Loucy (cell line): ENCODE results near the gene TOP1.
A peak's percentile ranks its signal among the peaks of the same experiment; 100 is the strongest.

ENCODE experiments used
- H2AFZ ChIP-seq: fragments of 200-600 bp; sonication (generic); 2 replicates; pipeline ENCODE4 v1.6.0; 2016; ENCODE audit warnings: antibody characterized with exemption, mild to moderate bottlenecking, low read length, moderate library complexity
- H3F3A ChIP-seq: fragments of 200-600 bp; 2 replicates; pipeline ENCODE4 v1.6.0; 2016; ENCODE audit warnings: antibody characterized with exemption, low read depth, mild to moderate bottlenecking
- H3K27me3 ChIP-seq: fragments of 200-600 bp; sonication (generic); 2 replicates; pipeline ENCODE4 v1.6.1; 2014; ENCODE audit warnings: low read length, mild to moderate bottlenecking; ENCODE audit not compliant: insufficient read depth, poor library complexity, severe bottlenecking
- H3K36me3 ChIP-seq: fragments of 200-600 bp; sonication (generic); 2 replicates; pipeline ENCODE4 v1.6.1; 2016; ENCODE audit warnings: low read length; ENCODE audit not compliant: insufficient read depth
- H3K4me1 ChIP-seq: fragments of 200-600 bp; sonication (generic); 2 replicates; pipeline ENCODE4 v1.5.1; 2014; ENCODE audit warnings: low read length, mild to moderate bottlenecking; ENCODE audit not compliant: insufficient read depth, poor library complexity, severe bottlenecking
- H3K4me2 ChIP-seq: fragments of 200-600 bp; sonication (generic); 2 replicates; pipeline ENCODE4 v1.6.0; 2014; ENCODE audit warnings: antibody characterized with exemption, low read length, low read depth, mild to moderate bottlenecking; ENCODE audit not compliant: poor library complexity, severe bottlenecking
- H3K4me3 ChIP-seq: fragments of 200-600 bp; sonication (generic); 2 replicates; pipeline ENCODE4 v1.5.1; 2014; ENCODE audit warnings: low read length, mild to moderate bottlenecking, mixed read lengths; ENCODE audit not compliant: poor library complexity, severe bottlenecking
- H3K79me2 ChIP-seq: fragments of 200-600 bp; sonication (generic); 2 replicates; pipeline ENCODE4 v1.6.1; 2014; ENCODE audit warnings: low read length; ENCODE audit not compliant: insufficient read depth
- H3K9ac ChIP-seq: fragments of 200-600 bp; sonication (generic); 2 replicates; pipeline ENCODE4 v1.6.0; 2014; ENCODE audit warnings: mild to moderate bottlenecking, low read depth, low read length, moderate library complexity; ENCODE audit not compliant: poor library complexity, severe bottlenecking
- H3K9me2 ChIP-seq: fragments of 200-600 bp; sonication (generic); replicated peaks from 2 replicates; pipeline ENCODE4 v1.6.1; 2016; ENCODE audit warnings: low read depth, low read length, mixed read lengths
- H3K9me3 ChIP-seq: fragments of 200-600 bp; sonication (generic); 2 replicates; pipeline ENCODE4 v1.6.1; 2014; ENCODE audit warnings: mild to moderate bottlenecking, antibody characterized with exemption, low read length, low read depth; ENCODE audit not compliant: insufficient read depth
- H4K20me1 ChIP-seq: fragments of 200-600 bp; sonication (generic); 2 replicates; pipeline ENCODE4 v1.6.0; 2014; ENCODE audit warnings: antibody characterized with exemption, low read length, mild to moderate bottlenecking; ENCODE audit not compliant: insufficient read depth, poor library complexity, severe bottlenecking
- CTCF ChIP-seq: fragments of 200-600 bp; sonication (generic); conservative IDR thresholded peaks from 2 replicates; pipeline ENCODE4 v1.5.1; 2014; ENCODE audit warnings: mild to moderate bottlenecking, antibody characterized with exemption, low read length
- EZH2phosphoT487 ChIP-seq: fragments of 200-600 bp; IDR thresholded peaks from 2 replicates; pipeline ENCODE4 v1.6.1; 2018; ENCODE audit warnings: antibody characterized with exemption, mild to moderate bottlenecking, moderate library complexity, borderline replicate concordance

TOP1 gene

GRCh38 chr20:41139227-41140093, 110.8 kb downstream of the TOP1 start:
- Histone ChIP-seq H3K9me2 (no peaks in the 10 kb centered on the region), H3K9ac (peak overlapping the region; percentile 95), H3K36me3 (peaks cover 8% of the 10 kb centered on the region; the same call in 1 of the 2 replicates), H3K27me3 (no peaks in the 10 kb centered on the region), H3F3A (no peaks in the 10 kb centered on the region), H3K4me2 (peak overlapping the region; percentile 87), H3K79me2 (peaks cover 71% of the 10 kb centered on the region), H3K9me3 (no peaks in the 10 kb centered on the region), H4K20me1 (peaks cover 63% of the 10 kb centered on the region), H3K4me3 (peak overlapping the region; percentile 94), H3K4me1 (peaks cover 60% of the 10 kb centered on the region), H2AFZ (no peak overlapping the region)
- no peak for TF ChIP-seq EZH2phosphoT487
- no peak for TF ChIP-seq CTCF

GRCh38 chr20:41140226-41141133, 111.9 kb downstream of the TOP1 start:
- Histone ChIP-seq H3K4me3 (peak overlapping the region; percentile 94), H3K79me2 (peaks cover 82% of the 10 kb centered on the region)

More at GRCh38 chr20:41140226-41141133, 111.9 kb downstream of the TOP1 start:
- Histone ChIP-seq H2AFZ (no peak overlapping the region), H3K9ac (peak overlapping the region; percentile 95), H3K27me3 (no peaks in the 10 kb centered on the region), H3F3A (no peaks in the 10 kb centered on the region), H3K9me3 (no peaks in the 10 kb centered on the region), H3K36me3 (peaks cover 8% of the 10 kb centered on the region; the same call in 1 of the 2 replicates), H3K4me1 (peaks cover 68% of the 10 kb centered on the region), H3K9me2 (no peaks in the 10 kb centered on the region), H4K20me1 (peaks cover 74% of the 10 kb centered on the region), H3K4me2 (peak overlapping the region; percentile 87)
- TF ChIP-seq EZH2phosphoT487 (no peak), CTCF (no peak)
